Measurements from ENCODE around the gene CTXND2.

The CTXND2 gene

GRCh38 chr1:150902346-150902745 lies 15.4 kb downstream of the CTXND2 start:
- H3K4me3 ChIP-seq (replicated peaks; ENCODE audit: low read depth, low read length): no peak overlapping the region
- TF ChIP-seq CTCF (IDR thresholded peaks at IDR 0.05; ENCODE audit: low read depth, low read length, missing control alignments): no peak
- DNase-seq (ENCODE audit: extremely low read depth, low read depth): no peak

DNA sequence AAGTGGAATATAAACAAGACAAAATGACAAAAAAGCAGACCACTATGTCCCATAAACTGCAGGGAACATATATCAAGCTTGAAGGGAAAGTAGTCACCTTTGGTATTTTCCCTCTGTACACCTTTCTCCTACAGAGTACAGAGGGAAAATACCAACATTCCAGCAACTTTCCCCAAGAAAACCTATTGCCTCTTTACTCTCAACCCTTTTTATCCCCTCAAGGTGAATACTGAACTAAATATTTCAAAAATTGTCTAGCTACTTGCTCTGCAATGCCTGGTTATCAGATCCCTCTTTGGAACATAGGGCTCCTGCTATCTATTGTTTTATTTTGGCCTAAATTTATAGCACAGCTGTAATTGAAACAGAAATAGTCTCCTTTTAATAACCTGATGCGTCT lies 15.8 kb downstream of the CTXND2 start:
- H3K4me3 ChIP-seq (replicated peaks; ENCODE audit: low read depth, low read length): no peak overlapping the region
- no peak for TF ChIP-seq CTCF (IDR thresholded peaks at IDR 0.05; ENCODE audit: low read depth, low read length, missing control alignments)
- DNase-seq (ENCODE audit: extremely low read depth, low read depth): no peak

DNA sequence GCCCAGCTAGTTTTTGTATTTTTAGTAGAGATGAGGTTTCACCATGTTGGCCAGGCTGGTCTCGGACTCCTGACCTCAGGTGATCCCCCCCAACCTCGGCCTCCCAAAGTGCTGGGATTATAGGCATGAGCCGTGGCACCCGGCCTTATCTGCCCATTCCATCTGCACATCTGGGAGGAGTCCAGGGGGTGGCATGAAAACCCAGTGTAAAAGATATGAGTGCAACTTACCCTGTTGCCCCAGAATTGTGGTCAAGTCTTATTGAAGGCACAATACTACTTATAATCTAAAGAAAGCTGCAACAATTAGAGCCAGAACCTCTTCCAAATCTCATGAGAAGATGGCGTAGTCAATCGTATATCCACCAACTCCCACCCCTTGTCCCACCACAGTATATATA lies 18.4 kb downstream of the CTXND2 start:
- TF ChIP-seq CTCF (IDR thresholded peaks at IDR 0.05; ENCODE audit: low read depth, low read length, missing control alignments): no peak
- no peak for DNase-seq (ENCODE audit: extremely low read depth, low read depth)
- no peak overlapping the region for H3K4me3 ChIP-seq (replicated peaks; ENCODE audit: low read depth, low read length)

GRCh38 chr1:150906329-150906728 lies 19.4 kb downstream of the CTXND2 start:
- DNase-seq (ENCODE audit: extremely low read depth, low read depth): no peak
- TF ChIP-seq CTCF (IDR thresholded peaks at IDR 0.05; ENCODE audit: low read depth, low read length, missing control alignments): no peak
- H3K4me3 ChIP-seq (replicated peaks; ENCODE audit: low read depth, low read length): no peak overlapping the region

GRCh38 chr1:150906813-150907212 lies 19.9 kb downstream of the CTXND2 start:
- no peak for DNase-seq (ENCODE audit: extremely low read depth, low read depth)
- TF ChIP-seq CTCF (IDR thresholded peaks at IDR 0.05; ENCODE audit: low read depth, low read length, missing control alignments): no peak
- H3K4me3 ChIP-seq (replicated peaks; ENCODE audit: low read depth, low read length): no peak overlapping the region

DNA sequence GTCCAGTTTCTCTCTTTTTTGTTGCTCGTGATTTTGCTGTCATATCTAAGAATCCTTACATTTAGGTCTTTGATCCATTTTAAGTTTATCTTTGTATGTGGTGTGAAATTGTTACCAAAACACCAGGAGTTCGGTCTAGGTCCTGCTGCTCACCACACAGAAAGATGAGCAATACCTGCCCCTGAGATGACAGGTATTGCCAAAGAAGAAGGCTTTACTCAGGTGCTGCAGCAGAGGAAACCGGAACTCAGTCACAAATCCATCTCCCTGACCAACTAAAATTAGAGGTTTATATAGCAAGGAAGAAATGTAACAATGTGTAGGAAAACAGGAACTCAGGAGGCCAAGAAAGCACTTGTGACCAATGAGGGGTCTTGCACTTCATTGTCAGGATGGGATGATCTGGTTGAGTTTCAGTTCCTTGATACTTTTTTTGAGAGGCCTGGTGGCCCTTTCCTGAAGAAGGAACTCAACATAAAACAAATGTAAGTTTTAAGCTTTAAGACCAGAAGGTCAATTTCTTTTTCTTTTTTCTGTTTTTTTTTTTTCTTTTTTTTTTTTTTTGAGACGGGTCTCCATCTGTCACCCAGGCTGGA lies 22.7 kb downstream of the CTXND2 start:
- H3K4me3 ChIP-seq (replicated peaks; ENCODE audit: low read depth, low read length): no peak overlapping the region
- no peak for TF ChIP-seq CTCF (IDR thresholded peaks at IDR 0.05; ENCODE audit: low read depth, low read length, missing control alignments)
- no peak for DNase-seq (ENCODE audit: extremely low read depth, low read depth)

GRCh38 chr1:150912623-150913022 lies 25.7 kb downstream of the CTXND2 start:
- no peak for DNase-seq (ENCODE audit: extremely low read depth, low read depth)
- no peak for TF ChIP-seq CTCF (IDR thresholded peaks at IDR 0.05; ENCODE audit: low read depth, low read length, missing control alignments)
- H3K4me3 ChIP-seq (replicated peaks; ENCODE audit: low read depth, low read length): no peak overlapping the region

All from HFF-Myc (cell line).